Thymus (tissue), 11 donors: Measurements from ENCODE around the gene PARD3B. TPM values are rescaled to one million over a fixed set of nuclear protein-coding genes. Genes with fewer than 3 reads are reported as not detected.

Experiments
- DNase-seq, 9 donors: peaks; one replicate each; pipeline ENCODE4 v3.0.0-alpha.2; 2013; ENCODE audit warnings: low spot score in 9 of 9, low read depth in 6 of 9, missing footprints in 1 of 9
- H3K27ac ChIP-seq, 2 donors: one replicate each; pipeline ENCODE4 v1.5.1; 2013; ENCODE audit warnings: control low read depth in 1 of 2, low read depth in 1 of 2, low read length in 1 of 2, mild to moderate bottlenecking in 1 of 2, moderate library complexity in 1 of 2
- H3K27me3 ChIP-seq, 2 donors: one replicate each; pipeline ENCODE4 v1.5.1; 2013; ENCODE audit warnings: low read length in 1 of 2; ENCODE audit not compliant: control insufficient read depth in 2 of 2, insufficient read depth in 1 of 2
- H3K36me3 ChIP-seq, 2 donors: one replicate each; pipeline ENCODE4 v1.5.1; 2013; ENCODE audit warnings: low read length in 1 of 2, mild to moderate bottlenecking in 1 of 2, moderate library complexity in 1 of 2; ENCODE audit not compliant: control insufficient read depth in 2 of 2, insufficient read depth in 2 of 2
- H3K4me1 ChIP-seq, 2 donors: one replicate each; pipeline ENCODE4 v1.5.1; 2013; ENCODE audit warnings: low read length in 2 of 2; ENCODE audit not compliant: control insufficient read depth in 2 of 2, insufficient read depth in 2 of 2
- H3K4me3 ChIP-seq, 2 donors: one replicate each; pipeline ENCODE4 v1.5.1; 2013; ENCODE audit warnings: low read length in 2 of 2, control low read depth in 1 of 2, mild to moderate bottlenecking in 1 of 2
- H3K9me3 ChIP-seq, 2 donors: one replicate each; pipeline ENCODE4 v1.5.1; 2013; ENCODE audit warnings: low read length in 1 of 2, mild to moderate bottlenecking in 1 of 2; ENCODE audit not compliant: control insufficient read depth in 2 of 2, insufficient read depth in 1 of 2
- WGBS: extraction: QIAGEN DNeasy Blood & Tissue Kit; methylation state at CpG from one replicate; pipeline ENCODE4 v1.1.7; 2013; 5-methylcytosine and 5-hydroxymethylcytosine counted together
- polyA plus RNA-seq: library from polyadenylated mRNA; stranded (reverse); fragments of 200-250 nt; gene quantifications from one replicate; pipeline ENCODE4 v1.2.3, GENCODE V29; 2013
- total RNA-seq: library from RNA; stranded (reverse); fragments of 120-200 nt; gene quantifications from one replicate; pipeline ENCODE4 v1.2.4, GENCODE V29; 2013
- donor health status: healthy.

Gene PARD3B
- total and polyA plus RNA-seq, 2 donors = 1.0 to 2.4 TPM

- H3K4me1 ChIP-seq = no peaks in the 10 kb centered on the region
- no peak overlapping the region for H3K4me3 ChIP-seq
- no peak for DNase-seq
- H3K36me3 ChIP-seq = no peaks in the 10 kb centered on the region
- no peaks in the 10 kb centered on the region for H3K9me3 ChIP-seq
- 95% methylated on average over 3 of the region's 3 CpGs for WGBS
- no peaks in the 10 kb centered on the region for H3K27me3 ChIP-seq
- H3K27ac ChIP-seq = no peak overlapping the region
Observed at GRCh38 chr2:205409411-205409810, 864.1 kb downstream of the PARD3B start.

DNA sequence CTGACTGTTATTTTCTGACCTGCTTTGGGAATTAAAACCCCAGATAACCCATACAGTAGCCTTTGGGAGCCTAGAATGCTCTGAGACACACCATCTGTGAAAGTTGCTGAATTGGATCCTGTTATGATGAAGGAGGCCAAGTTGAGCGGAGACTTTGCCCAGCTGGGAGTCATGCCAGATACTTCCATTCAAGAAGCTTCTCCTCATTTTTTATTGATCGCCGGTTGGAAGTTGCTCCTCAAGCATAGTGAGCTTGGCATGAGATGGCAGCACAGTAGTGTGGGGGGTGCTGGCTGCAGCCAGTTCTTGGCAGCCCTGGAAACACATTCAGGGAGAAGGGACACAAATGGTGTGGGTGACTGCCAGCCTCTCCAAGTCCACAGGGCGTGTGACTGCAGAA is 866.3 kb downstream of the PARD3B start:
- no peaks in the 10 kb centered on the region for H3K36me3 ChIP-seq
- 94% methylated on average over 4 of the region's 4 CpGs for WGBS
- no peak overlapping the region for H3K4me3 ChIP-seq
- no peak overlapping the region for H3K27ac ChIP-seq
- no peaks in the 10 kb centered on the region for H3K4me1 ChIP-seq
- no peaks in the 10 kb centered on the region for H3K27me3 ChIP-seq
- DNase-seq = no peak
- H3K9me3 ChIP-seq = no peaks in the 10 kb centered on the region

GRCh38 chr2:205424326-205424725 is 879.1 kb downstream of the PARD3B start:
- no peak overlapping the region for H3K27ac ChIP-seq
- H3K4me3 ChIP-seq = no peak overlapping the region
- WGBS = 90% methylated on average over 4 of the region's 4 CpGs
- no peak for DNase-seq
- H3K27me3 ChIP-seq = no peaks in the 10 kb centered on the region
- no peaks in the 10 kb centered on the region for H3K36me3 ChIP-seq
- no peaks in the 10 kb centered on the region for H3K4me1 ChIP-seq
- H3K9me3 ChIP-seq = no peaks in the 10 kb centered on the region

DNA sequence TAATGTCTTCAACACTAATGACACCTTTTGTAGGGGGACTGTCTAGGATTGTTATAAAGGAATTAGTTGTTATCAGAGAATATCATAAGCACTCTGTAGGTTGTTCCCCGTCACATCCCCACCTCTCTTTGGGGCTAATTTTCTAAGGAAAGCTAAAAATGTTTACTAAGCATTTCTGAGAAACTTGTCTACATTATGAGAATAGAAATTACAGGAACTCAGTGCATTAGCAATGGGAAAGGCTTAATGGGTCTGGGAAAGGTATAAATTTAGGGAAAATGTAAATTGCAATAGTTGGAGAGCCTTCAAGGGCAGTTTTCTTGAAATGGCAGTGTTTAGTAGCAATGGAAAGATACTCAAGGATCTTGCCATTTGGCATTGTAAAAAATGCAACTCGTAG is 879.8 kb downstream of the PARD3B start:
- Histone ChIP-seq H3K4me3 (no peak overlapping the region), H3K4me1 (no peaks in the 10 kb centered on the region)
- WGBS = 92% methylated on average over 2 of the region's 2 CpGs

DNA sequence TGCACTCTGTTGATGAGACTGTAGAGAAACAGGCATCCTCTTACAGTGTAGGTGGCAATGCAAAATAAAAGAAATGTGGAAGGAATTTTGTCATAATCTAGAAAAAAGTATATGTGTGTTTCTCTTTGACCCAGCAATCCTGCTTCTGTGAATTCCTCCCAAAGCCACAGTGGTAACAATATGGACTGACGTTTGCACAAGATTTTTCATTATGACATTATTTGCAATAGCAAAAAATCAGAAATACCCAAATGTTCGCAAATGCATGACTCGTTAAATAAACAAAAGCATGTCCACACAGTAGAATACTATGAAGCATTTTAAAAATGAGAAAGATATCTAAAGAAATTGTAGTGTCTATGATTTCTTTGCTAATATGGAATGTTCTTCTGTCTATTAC is 881.8 kb downstream of the PARD3B start:
- Histone ChIP-seq H3K9me3 (no peaks in the 10 kb centered on the region), H3K36me3 (no peaks in the 10 kb centered on the region), H3K27ac (no peak overlapping the region), H3K27me3 (no peaks in the 10 kb centered on the region), H3K4me1 (no peaks in the 10 kb centered on the region), H3K4me3 (no peak overlapping the region)
- 93% methylated on average over 3 of the region's 3 CpGs for WGBS
- no peak for DNase-seq

More for the DNA sequence above, 879.8 kb downstream of the PARD3B start:
- Histone ChIP-seq H3K9me3 (no peaks in the 10 kb centered on the region), H3K27ac (no peak overlapping the region), H3K27me3 (no peaks in the 10 kb centered on the region), H3K36me3 (no peaks in the 10 kb centered on the region)
- DNase-seq = no peak

- no peak overlapping the region for H3K27ac ChIP-seq
Observed at GRCh38 chr2:205428811-205429210, 883.5 kb downstream of the PARD3B start.

DNA sequence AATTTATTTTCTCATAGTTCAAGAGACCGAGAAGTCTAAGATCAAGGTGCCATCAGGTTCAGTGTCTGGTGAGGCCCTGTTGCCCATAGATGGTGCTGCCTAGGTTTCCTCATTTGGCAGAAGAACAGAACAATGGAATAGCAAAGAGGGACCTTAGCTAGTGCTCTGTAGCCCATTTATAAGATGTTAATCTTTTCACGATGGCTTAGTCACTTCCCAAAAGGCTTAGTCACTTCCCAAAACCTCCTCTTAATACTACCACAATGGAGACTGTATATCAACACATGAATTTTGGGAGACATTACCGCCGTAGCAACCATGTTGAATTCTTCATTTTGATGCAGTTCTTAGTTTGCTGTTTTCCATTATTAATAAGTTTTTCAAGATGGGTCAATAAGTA is 890.7 kb downstream of the PARD3B start:
- H3K4me3 ChIP-seq = no peak overlapping the region
- no peaks in the 10 kb centered on the region for H3K27me3 ChIP-seq
- 97% methylated on average over 4 of the region's 4 CpGs for WGBS
- DNase-seq = no peak
- H3K36me3 ChIP-seq = no peaks in the 10 kb centered on the region
- no peaks in the 10 kb centered on the region for H3K4me1 ChIP-seq
- no peak overlapping the region for H3K27ac ChIP-seq
- H3K9me3 ChIP-seq = no peaks in the 10 kb centered on the region

More at GRCh38 chr2:205428811-205429210, 883.5 kb downstream of the PARD3B start:
- no peaks in the 10 kb centered on the region for H3K27me3 ChIP-seq
- 93% methylated on average over 2 of the region's 2 CpGs for WGBS
- H3K4me3 ChIP-seq = no peak overlapping the region
- no peaks in the 10 kb centered on the region for H3K36me3 ChIP-seq
- DNase-seq = no peak
- H3K9me3 ChIP-seq = no peaks in the 10 kb centered on the region
- no peaks in the 10 kb centered on the region for H3K4me1 ChIP-seq

DNA sequence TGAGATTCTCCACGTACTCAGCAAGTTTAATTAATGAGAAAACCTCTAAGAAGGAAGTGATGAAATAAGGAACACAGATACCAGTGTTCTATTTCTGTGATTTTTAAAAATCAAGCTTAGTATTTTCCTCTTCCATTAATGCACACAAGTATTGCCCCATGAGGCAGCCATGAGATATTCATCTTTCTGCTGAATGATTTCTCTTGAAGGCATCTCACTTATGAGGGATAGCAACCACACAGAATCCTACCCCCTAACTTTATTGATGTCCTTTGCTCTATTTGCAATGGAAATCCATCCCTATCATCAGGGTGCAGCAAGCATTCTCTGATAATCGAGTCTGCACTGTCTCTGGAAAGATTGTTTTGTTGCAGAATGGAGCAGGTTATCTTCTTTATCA is 893.0 kb downstream of the PARD3B start:
- Histone ChIP-seq H3K27me3 (no peaks in the 10 kb centered on the region), H3K27ac (no peak overlapping the region), H3K9me3 (no peaks in the 10 kb centered on the region), H3K36me3 (no peaks in the 10 kb centered on the region), H3K4me3 (no peak overlapping the region), H3K4me1 (no peaks in the 10 kb centered on the region)
- no peak for DNase-seq
- 81% methylated on average over 2 of the region's 2 CpGs for whole genome bisulfite sequencing

DNA sequence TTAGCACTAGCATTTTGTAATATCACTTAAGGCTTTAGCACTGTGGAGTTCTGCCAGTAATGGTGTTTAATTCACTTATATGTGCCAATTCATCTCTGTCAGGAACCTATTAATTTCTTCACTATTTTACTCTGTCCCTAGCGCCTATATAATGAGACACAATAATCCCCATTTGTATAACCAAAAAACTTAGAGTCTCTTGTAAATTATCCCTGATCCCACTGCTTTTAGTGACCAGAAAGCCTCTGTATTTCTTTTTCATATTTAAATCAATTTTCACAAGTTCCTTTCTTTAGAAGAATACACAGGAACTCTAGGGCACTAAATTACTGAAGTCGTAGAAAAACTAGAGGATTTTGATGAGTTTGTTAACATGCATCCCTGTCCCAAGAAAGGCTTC is 894.3 kb downstream of the PARD3B start:
- DNase-seq = no peak
- Histone ChIP-seq H3K4me3 (no peak overlapping the region), H3K27me3 (no peaks in the 10 kb centered on the region), H3K4me1 (no peaks in the 10 kb centered on the region), H3K36me3 (no peaks in the 10 kb centered on the region), H3K9me3 (no peaks in the 10 kb centered on the region), H3K27ac (no peak overlapping the region)
- 98% methylated on average over 2 of the region's 2 CpGs for WGBS

DNA sequence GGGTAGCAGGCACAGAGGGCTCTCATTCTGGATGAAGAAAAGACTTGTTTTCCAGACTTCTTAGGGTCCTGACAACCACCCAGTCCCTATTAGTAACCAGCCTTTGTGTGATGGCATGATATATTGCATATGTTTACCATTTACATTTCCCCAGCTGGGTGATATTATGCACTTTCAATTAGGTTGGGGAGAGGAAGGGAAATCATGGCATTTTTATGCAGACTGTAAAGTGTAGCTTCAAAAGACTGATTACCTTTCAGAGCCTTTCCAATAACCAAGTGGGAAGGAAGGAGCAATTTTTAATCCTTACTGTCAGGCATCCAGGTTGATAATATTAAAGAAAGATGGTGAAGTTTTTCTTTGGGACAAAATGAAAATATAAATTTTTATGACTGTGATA is 896.2 kb downstream of the PARD3B start:
- Histone ChIP-seq H3K9me3 (no peaks in the 10 kb centered on the region), H3K27ac (no peak overlapping the region), H3K4me3 (no peak overlapping the region), H3K27me3 (no peaks in the 10 kb centered on the region), H3K36me3 (no peaks in the 10 kb centered on the region), H3K4me1 (no peaks in the 10 kb centered on the region)
- DNase-seq = no peak
